Hippocampal formation (tissue), 2 donors: Measurements from ENCODE around the gene TP53BP1.
"Not testable (repeated sequence)": the region's sequence is repeated elsewhere in the genome, so short reads cannot be mapped to it uniquely, and the experiment has no call there.

Source experiments
- DNase-seq, 2 donors: peaks; one replicate each; lab custom pipeline; 2025; lab: John Stamatoyannopoulos, UW

TP53BP1 gene

GRCh38 chr15:43412096-43412495 is 80.9 kb downstream of the TP53BP1 start:
- DNase-seq, result no peak

- no peak for DNase-seq
Measured at GRCh38 chr15:43410572-43411214, 82.3 kb downstream of the TP53BP1 start.

GRCh38 chr15:43408789-43409188 is 84.2 kb downstream of the TP53BP1 start:
- no peak for DNase-seq

- DNase-seq, result no peak
Measured at GRCh38 chr15:43406808-43407207, 86.1 kb downstream of the TP53BP1 start.

- DNase-seq, result no peak
Measured at GRCh38 chr15:43406189-43406588, 86.8 kb downstream of the TP53BP1 start.

GRCh38 chr15:43404130-43404529 is 88.8 kb downstream of the TP53BP1 start:
- peak in 1 of 2 donors; percentile 17 for DNase-seq

GRCh38 chr15:43403616-43404015 is 89.3 kb downstream of the TP53BP1 start:
- DNase-seq, result no peak

GRCh38 chr15:43402255-43402654 is 90.7 kb downstream of the TP53BP1 start:
- DNase-seq, result no peak

- DNase-seq, result not testable (repeated sequence)
Measured at GRCh38 chr15:43393592-43393991, 99.4 kb downstream of the TP53BP1 start.

- DNase-seq, result no peak
Measured at GRCh38 chr15:43390723-43391122, 102.2 kb downstream of the TP53BP1 start.

GRCh38 chr15:43383070-43383469 is 109.9 kb downstream of the TP53BP1 start:
- DNase-seq, result no peak

- no peak for DNase-seq
Measured at GRCh38 chr15:43382310-43382709, 110.6 kb downstream of the TP53BP1 start.

- no peak for DNase-seq
Measured at GRCh38 chr15:43378601-43379000, 114.4 kb downstream of the TP53BP1 start.

GRCh38 chr15:43376017-43376705 is 116.8 kb downstream of the TP53BP1 start:
- no peak for DNase-seq

- peak; percentile 42 to 79 for DNase-seq
Measured at GRCh38 chr15:43370975-43371974, 121.7 kb downstream of the TP53BP1 start, which contains the start of the genes TUBGCP4 and ZSCAN29. TSS of gene TUBGCP4 (plus strand) at chr15:43371101. CDS start at chr15:43371355, 254 bp downstream. TSS of gene ZSCAN29 (minus strand) at chr15:43371043. CDS start at chr15:43369913, 1,130 bp downstream.

GRCh38 chr15:43370310-43370974 is 122.5 kb downstream of the TP53BP1 start:
- DNase-seq, result peak in 1 of 2 donors; percentile 40

- no peak for DNase-seq
Measured at GRCh38 chr15:43361313-43361903, 131.5 kb downstream of the TP53BP1 start.

- no peak for DNase-seq
Measured at GRCh38 chr15:43360821-43361220, 132.1 kb downstream of the TP53BP1 start.
